ENCODE data around the gene KCTD21.

KCTD21 gene

DNA sequence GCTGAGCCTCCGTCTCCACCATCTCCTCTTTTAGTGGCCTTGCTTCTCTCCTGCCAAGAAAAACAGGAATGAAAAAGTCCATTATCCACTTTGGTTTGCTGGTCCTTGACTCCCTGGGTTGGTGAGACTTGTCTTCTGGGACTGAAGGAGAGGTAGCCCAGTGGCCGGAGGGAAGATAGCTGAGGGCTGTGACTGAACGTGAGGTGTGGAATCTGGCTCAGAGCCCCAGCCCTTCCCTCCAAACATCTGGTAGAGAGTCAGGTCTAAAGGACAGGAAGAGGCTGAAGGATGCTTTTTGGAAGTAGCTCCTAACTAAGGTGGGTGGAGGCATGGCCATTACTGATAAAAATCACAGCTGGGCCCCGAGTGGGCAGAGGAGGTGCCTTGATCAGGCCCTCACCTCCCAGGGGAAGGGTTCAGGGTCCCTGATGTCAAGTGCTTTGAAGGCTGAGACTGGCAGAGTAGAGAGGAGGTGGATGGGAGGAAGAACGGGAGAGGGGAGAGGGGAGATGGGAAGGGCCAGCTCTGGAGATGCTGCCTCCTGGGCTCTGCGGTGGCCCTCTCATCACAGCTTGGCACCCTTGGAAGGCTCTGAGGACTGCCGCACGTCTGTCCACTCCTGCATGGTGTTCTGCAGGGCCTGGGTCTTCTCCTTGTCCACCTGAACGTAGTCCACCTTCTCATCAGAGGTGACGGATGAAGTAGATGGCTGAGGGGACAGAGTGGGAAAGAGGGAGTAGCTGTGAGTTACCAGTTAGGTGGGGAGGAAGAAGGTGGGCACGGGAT, 30.5 kb upstream of the KCTD21 start:
- no peak for DNase-seq

DNA sequence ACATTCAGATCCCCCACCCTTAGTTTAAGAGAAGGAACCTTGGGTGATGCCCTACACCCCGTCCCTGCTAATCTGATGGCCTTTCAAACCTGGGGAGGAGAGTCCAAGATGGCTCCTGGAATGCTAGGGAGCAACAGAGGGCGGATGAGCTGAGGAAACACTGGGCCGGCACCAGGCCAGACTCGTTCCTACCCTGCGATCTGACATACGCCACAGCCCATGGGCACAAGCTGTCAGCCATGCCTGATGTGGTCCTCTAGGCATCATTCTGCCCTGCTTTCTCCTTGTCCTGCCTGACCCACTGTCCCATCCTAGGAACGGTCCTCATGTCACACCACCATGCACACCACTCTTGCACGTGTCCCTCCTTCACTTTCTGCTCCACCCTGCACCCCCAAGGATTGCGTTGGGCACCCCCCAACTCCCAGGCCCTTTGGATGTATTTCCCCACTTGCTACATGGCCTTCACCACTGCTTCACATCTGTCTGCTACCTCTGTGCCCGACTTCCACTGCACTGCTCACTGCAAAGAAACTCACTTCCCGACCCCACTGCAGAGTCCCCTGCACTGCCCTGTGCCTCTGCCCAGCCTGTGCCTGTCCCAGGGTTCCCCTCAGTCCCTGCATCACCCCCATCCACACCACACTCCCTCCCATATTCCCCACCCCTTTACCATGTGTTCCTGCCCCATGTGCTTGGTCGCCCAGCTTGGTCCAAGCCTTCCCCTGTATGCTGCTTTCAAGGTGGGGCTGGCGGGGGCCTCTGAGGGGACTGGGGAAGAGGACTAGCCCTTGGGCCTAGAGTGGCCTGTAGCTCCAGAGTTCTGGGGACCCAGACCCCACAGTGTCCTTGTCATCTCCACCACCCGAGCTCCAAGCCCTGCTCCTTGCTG, 29.5 kb upstream of the KCTD21 start:
- DNase-seq: no peak

DNA sequence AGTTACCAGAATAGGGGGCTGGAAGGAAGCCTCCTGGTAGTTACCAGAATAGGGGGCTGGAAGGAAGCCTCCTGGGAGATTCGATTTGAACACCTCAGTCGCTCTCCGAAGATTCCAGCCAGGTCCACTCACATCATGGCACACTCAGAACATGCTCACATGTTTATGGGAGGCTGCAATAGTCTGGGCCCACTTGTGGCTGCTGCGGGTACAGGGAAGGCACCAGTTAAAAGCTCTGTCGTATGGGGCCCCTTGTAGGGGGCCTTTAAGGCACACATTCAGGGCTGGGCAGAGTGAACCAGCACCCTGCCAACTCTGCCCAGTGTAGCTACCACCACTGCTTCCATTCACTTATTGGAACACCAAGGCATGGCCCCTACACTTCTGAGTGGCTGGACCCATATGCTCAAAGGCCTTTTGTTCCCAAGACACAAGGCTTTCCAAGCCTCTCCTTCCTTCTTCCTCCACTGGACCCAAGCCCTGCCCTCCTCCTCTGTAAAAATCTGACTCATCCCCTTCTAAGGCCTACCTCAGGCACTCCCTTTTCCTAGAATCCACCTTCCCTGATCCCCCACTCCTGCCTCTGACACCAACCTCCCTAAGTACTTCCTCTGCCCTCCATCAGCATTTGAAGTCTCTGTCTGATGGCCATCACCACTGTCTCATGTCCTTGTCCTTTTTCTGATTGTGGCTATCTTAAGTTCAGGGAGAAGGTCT, 28.3 kb upstream of the KCTD21 start:
- no peak for DNase-seq

DNA sequence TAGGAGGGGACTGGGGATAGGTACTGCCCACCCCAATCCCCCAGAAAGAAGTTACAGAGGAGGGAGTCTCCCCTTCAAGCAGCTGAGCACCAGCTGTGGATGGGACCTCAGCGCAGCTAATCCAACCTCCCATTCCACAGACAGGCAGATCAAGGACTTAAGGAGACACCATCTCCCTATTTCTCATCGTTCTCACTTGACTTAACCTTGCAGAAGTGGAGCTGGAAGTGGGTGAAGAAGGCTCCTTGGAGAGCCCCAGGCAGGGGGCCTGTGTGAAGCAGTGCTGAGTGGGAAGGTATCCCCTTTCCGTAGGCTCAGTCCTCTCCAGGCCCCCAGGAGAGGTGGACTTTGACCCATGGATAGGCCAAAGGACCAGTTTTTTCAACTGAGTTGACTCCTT, 27.6 kb upstream of the KCTD21 start:
- DNase-seq: no peak

DNA sequence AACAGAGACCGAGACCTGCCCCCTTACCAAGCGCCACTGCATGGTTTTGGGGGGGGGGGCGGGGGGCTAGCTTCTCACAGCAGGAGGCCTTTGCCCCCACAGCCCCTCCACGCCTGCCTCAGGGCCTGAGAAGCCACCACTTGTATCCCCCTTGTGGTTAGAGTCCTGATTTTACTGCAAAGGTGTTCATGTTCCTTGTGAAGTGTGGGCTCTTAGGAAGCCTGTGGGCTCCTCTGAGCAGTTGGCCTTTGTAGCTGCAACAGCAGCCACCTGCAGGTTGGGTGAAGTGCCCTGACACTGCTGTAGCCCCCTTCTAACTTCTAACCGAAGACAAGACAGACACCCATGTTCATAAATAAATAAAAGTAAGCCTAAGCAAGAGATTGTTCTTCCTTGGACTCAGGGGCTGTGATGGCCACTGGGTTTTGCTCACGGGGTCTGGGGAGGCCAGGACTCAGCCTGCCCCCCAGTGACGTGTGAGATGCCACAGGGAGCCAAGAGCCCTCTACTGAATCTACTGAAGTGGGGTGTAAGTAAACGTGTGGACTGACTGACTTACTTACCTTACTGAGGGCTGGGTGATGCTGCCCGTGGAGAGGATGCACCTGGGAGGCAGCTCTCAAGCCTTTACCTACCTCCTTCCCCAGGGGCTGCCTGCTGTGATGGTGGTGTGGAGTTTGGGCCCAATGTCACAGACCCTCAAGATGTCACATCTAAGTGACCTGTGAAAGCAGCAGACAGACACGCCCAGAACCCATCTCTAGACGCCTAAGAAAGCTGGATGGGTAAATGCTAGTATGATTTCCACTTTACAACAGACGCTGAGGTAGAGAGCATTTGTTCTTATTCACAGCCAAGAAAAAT, 26.1 kb upstream of the KCTD21 start:
- DNase-seq: no peak

DNA sequence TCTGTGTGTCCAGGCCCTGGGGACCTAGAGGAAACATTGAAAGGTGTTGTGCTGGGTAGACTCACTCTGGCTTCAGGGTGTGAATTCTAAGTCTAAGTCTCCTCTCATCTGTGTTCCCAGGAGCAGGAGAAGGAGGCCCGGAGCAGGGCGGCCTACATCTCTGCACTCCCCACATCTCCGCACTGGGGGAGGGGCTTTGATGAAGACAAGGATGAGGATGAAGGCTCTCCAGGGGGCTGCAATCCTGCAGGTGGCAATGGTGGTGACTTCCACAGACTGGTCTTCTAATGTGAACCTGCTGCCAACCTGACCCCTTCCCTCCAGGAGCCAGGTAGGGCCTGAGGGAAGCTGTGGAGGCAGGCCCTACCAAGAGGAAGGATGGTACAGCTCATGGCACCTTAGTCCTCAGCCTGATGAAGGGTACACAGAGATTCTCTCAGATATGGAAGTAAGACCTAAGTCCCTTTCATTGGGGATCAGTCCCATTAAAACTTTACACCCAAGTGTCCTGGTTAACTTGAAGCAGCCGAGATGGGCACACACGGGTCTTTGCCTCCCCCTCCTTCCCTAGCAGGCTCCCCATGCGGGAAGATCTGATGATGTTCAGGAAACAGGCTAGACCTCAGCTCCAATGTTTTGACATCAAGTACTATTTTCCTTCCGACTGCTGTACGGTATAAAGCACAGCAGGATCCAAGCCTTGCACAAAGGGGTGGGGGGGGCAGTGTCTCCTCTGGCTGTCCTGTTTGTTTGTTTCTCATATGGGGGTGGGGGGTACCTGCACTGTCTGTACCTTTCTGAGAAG, 25.3 kb upstream of the KCTD21 start:
- DNase-seq: no peak

DNA sequence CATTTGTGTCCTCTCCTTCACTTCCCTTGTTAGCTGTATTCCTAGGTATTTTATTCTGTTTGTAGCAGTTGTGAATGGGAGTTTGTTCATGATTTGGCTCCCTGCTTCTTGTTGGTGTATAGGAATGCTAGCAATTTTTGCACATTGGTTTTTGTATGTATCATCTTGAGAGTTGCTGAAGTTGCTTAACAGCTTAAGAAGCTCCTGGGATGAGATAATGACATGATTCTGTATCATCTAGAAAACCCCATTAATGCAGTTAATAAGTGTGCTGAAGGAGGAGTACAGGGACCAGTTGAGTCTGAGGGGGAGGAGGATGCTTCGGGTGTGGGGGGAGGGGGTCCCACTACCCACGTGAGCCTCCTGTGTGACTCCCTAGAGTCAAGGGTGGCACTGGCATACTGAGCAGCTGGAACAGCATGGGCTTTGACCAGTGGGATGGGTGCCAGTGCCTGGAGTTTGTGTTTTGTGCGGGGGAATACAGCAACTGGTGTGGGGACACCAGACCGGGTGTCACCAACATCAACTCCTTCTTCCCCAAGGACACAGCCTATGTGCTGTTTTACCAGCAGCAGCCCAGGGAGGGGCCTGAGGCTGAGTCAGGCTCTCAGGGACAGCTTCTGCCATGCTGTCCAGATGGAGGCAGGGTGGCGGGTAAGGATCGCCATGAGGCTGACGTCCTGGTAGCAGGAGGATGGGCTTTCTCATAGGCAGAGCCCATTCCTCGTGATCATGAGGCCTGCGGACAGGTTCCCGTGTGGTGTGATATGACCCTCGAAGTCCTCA, 24.4 kb upstream of the KCTD21 start:
- no peak for DNase-seq

DNA sequence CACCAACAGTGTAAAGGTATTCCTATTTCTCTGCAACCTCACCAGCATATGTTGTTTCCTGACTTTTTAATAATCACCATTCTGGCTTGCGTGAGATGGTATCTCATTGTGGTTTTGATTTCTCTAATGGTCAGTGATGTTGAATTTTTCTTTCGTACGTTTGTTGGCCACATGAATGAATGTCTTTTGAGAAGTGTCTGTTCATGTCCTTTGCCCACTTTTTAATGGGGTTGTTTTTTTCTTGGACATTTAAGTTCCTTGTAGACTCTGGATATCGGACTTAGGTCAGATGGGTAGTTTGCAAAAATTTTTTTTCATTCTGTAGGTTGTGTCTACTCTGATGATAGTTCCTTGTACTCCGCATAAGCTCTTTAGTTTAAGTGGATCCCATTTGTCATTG, 23.1 kb upstream of the KCTD21 start:
- DNase-seq: no peak

DNA sequence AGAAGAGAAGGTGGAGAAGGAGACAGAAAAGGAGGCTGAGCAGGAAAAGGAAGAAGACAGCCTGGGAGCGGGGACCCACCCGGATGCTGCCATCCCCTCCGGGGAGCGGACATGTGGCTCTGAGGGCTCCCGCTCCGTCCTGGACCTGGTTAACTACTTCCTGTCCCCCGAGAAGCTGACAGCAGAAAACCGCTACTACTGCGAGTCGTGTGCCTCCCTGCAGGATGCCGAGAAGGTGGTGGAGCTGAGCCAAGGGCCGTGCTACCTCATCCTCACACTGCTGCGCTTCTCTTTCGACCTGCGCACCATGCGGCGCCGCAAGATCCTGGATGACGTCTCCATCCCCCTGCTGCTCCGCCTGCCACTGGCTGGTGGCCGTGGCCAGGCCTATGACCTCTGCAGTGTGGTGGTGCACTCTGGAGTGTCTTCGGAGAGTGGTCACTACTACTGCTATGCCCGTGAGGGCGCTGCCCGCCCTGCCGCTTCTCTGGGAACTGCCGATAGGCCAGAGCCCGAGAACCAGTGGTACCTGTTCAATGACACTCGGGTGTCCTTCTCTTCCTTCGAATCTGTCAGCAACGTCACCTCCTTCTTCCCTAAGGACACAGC, 21.7 kb upstream of the KCTD21 start:
- DNase-seq: no peak

DNA sequence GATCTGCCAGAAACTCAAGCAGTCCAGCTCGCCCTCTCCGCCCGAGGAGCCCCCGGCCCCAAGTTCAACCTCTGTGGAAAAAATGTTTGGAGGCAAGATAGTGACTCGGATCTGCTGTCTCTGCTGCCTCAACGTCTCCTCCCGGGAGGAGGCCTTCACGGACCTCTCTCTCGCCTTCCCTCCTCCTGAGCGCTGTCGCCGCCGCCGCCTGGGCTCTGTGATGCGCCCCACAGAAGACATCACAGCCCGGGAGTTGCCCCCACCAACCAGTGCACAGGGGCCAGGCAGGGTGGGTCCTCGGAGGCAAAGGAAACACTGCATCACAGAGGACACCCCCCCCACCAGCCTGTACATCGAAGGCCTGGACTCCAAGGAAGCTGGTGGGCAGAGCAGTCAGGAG, 21.1 kb upstream of the KCTD21 start:
- DNase-seq: no peak

DNA sequence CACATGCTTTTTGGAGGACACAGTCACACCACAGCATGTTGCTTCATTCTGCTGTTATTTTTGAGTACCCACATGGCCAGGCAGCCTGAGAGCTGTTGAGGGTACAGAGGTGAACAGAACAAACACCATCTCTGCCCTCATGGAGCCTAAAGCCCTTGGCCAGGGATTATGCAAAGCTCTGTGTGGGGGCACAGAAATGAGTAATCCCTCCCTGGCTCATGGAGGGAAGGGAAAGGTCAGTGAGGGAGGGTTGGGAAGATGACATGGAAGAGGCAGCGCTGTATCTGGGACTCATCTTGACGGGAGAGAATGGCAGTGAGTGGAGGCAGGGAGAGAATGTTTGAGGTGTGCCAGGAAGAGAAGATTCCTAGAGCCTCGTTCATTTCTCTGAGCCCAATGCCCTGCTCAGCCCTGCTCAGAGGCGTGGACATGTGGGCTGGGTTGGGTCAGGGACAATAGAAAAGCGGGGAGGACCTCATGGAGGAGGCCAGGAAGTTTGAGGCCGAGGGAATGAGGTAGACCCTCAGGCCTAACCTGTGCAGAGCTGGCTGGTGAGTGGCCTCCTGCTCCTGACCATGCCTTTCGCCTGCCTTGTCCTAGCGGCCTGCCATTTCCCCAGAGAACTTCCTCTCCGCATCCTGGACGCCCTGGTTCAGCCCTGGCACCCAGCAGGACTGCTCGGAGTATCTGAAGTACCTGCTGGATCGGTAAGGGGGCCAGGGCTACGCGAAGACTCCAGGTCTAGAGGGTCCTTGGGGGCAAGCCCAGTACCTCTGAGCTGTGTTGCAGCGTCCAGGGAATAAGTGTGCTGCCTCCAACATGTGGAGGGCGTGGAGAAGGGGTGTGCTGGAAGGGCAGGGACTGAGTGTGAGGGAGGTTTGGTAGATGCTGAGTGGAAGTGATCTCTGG, 20.1 kb upstream of the KCTD21 start:
- no peak for DNase-seq

DNA sequence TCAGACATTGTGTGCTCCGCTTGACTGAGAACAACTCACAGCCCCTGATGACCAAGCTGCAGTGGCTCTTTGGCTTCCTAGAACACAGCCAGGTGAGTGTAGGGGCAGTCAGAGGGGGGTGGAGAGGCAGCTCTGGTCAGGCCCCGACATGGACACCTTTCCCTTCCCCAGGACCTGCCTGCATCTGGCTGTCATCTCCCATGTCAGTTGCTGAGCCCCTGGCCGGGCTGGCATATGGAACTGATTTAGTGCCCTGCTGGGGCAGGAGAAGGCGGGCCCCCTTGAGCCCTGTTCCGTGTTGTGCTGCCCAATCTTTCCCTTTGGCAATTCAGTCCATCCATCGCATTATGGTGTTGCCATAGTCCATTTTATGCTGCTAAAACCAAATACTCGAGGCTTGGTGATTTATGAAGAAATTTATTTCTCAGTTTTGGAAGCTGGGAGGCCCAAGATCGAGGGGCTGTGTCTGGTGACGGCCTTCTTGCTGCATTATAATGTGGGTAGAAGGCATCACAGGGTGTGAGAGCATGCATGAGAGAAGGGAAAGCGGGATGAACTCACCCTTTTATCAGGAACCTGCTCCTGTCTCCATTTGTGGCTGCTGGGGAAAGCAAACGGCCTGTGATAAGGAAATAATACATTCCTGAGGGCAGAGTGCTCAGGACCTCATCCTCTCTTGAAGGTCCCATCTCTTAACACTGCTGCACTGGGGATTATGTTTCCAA, 19.3 kb upstream of the KCTD21 start:
- no peak for DNase-seq

DNA sequence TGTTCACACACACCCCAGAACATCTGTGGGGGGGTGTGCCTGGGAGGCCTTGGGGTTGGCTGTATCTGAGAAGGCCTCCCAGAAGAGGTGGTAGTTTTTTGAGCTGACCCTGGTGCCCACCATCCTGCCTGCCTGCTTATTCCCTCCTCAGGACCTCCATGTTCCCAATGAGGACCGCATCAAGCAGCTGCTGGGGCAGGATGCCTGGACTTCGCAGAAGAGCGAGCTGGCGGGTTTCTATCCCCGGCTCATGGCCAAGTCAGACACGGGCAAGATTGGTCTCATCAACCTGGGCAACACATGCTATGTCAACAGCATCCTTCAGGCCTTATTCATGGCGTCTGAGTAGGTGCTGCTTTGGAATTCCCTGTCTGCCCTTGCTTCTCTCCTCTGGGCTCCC, 17.3 kb upstream of the KCTD21 start:
- DNase-seq: no peak

DNA sequence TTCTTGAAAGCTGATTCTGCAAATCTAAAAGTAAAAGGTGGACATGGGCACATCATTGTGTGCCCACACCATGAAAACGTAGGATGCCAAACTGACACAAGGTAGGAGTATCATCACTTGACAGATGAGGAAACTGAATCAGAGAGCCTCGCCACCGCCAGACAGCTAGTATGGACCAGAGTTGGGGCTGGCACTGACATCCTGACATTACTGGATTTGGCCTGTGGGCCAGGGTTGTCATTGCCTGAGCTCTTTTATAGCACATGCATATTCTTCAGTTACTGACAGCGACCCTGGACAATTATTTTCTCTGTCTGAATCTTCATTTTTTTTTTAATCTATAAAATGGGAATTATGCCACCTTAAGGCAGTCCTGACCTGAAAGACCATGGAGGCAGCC, 16.8 kb upstream of the KCTD21 start:
- DNase-seq: no peak

DNA sequence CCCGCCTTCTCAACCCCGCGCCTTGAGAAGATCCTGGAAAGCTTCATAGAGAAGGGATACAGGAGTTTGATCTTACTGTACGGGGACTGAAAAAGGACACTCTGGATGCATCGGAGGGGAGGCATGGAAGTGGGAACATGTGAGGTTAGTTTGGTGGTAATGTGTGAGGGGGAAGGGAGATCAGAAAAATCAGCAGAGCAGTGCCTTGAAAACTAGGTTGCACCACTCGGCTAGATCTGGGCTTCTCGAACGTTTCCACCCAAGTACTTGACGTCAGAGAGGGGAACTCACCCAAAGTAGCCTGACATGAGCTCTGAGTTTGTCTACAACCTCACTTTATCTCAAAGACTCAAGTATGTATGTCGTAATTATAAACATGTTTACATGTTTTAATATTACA, 14.8 kb upstream of the KCTD21 start:
- DNase-seq: peak; percentile 64 to 78

DNA sequence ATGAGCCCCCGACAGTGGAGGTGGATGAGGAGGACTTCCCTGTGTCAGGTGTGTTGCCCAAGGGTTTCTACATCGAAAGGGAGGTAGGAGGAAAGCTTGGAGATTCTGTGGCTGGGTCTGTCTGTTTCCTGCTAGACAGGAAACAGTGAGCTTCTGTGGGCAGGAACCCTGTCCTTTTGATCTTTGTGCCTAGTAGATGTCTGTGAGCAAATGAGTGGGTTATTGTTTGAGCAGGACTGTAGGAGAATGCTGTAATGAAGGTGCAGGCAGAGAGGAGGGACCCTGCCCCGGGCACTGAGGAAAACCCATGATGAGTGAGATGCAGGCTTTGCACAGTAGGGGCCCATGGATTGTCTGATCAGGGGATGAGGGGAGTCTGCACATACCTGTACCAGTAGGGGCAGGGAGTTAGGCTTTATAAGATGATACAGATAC, 14.3 kb upstream of the KCTD21 start:
- peak; percentile 74 to 77 for DNase-seq

DNA sequence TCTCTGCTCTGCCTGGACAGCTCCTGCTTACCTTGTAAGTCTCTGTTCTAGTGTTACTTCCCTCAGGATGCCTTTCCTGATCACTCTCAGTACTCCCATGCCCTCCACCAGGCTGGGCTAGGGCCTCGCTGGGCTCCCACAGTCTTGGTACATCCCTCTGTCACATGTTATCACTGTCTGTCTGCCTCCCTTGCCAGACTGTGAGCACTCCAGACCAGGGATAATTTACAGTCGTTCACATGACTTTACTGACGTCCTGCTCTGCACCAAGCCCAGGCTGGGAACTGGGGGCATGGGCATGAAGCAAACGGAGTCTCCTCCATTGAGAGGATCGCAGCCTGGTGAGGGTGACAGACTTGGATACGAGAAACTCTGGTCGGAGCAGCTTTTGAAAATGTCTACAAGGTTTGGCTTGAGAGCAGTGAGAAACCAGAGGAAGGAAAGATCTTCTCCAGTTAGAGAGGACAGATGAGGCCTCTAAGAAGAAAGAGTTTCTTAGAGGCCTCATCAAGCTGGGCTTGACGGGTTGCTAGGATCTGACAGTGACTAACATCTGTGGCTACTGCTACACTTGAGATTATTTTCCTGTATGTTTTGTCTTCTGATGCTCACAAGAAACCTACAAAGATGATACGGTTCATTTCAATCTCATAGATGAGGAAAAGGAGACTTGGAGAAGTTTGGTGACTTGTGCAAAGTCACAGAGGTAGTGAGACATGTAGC, 12.8 kb upstream of the KCTD21 start:
- no peak for DNase-seq

DNA sequence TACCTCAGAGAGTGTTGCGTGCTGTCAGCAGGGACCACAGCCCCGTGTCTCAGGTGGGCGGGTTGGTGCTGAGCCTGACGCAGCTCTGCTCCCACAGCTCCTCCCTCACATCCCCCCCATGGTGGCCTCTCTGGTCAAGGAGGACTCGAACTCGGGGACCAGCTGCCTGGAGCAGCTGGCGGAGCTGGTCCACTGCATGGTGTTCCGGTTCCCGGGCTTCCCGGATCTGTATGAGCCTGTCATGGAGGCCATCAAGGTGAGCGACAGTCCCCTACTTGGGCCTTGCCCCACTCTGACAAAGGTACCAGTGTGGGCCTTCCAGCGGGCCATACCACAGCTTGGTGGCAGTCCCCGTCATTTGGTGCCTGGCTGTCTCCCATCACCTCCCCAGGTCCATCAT, 12.1 kb upstream of the KCTD21 start:
- no peak for DNase-seq

Measured in CD4-positive, alpha-beta T cell treated with Interleukin-1 beta for 1 hour (primary cell).